ENCODE results near the gene ZNF275.

DNA sequence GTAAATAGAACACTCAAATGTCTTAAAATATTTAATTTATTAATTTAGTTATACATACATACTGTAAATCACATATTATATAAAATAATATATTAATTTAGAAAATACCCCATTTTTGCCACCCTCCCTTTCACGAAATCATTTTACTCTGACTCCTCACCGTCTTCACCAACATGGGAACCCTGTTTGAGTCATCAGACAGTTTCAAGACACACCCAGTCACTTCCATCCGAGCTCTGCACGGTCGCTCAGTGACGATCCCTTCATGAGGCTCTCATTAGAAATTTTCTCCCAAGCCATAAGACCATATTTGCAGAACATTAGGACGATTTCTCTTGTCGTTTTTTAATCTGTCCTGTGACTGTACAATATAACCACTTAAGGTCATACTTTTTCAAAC is 14.5 kb downstream of the ZNF275 start:
- TF ChIP-seq, protein P1, sequence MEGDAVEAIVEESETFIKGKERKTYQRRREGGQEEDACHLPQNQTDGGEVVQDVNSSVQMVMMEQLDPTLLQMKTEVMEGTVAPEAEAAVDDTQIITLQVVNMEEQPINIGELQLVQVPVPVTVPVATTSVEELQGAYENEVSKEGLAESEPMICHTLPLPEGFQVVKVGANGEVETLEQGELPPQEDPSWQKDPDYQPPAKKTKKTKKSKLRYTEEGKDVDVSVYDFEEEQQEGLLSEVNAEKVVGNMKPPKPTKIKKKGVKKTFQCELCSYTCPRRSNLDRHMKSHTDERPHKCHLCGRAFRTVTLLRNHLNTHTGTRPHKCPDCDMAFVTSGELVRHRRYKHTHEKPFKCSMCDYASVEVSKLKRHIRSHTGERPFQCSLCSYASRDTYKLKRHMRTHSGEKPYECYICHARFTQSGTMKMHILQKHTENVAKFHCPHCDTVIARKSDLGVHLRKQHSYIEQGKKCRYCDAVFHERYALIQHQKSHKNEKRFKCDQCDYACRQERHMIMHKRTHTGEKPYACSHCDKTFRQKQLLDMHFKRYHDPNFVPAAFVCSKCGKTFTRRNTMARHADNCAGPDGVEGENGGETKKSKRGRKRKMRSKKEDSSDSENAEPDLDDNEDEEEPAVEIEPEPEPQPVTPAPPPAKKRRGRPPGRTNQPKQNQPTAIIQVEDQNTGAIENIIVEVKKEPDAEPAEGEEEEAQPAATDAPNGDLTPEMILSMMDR (IDR thresholded peaks at IDR 0.05): no peak
- no peak for TF ChIP-seq POLR2A (IDR thresholded peaks at IDR 0.05)
